Activated CD8-positive, alpha-beta memory T cell treated with anti-CD3 and anti-CD28 coated beads for 1 hour (primary cell): ENCODE results near the gene LTBP3.
"Not testable (repeated sequence)": the region's sequence is repeated elsewhere in the genome, so short reads cannot be mapped to it uniquely, and the experiment has no call there.

Experiments
- DNase-seq, 2 donors: peaks; one replicate each; pipeline ENCODE4 v3.0.0-alpha.2; 2020; ENCODE audit warnings: low read depth in 1 of 2; ENCODE audit errors: extremely low read depth in 1 of 2

The LTBP3 gene

GRCh38 chr11:65518941-65519549 is 39.1 kb downstream of the LTBP3 start:
- DNase-seq: not testable (repeated sequence)

GRCh38 chr11:65516135-65516968 is 41.8 kb downstream of the LTBP3 start:
- no peak for DNase-seq

- DNase-seq: not testable (repeated sequence)
Measured at GRCh38 chr11:65512311-65512710, 45.8 kb downstream of the LTBP3 start.

DNA sequence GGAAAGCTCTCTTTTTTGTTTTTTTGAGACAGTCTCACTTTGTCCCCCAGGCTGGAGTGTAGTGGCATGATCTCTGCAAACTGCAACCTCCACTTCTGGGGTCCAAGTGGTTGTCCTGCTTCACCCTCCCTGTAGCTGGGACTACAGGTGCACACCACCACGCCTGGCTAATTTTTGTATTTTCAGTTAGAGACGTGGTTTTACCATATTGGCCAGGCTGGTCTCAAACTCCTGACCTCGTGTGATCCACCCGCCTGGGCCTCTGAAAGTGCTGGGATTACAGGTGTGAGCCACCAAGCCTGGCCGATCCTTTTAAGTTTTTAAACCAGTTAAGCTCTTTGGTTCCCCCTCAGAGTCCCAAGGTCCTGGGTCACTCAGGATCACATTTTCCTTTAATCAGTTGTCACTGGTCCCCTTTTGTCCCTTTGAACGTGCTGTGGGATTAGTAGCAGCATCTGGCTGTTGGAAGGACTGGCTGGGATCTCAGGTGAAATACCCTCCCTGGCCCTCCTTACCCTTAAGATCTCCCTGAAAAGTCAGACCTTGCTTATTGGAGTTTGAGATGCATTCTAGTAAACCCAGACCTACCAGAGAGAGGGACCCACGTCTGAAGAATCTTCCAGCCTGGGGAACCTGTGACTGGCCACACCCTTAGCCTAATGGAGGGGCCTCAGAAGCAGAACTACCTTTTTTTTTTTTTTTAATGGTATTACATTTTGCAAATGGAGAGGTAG is 51.2 kb downstream of the LTBP3 start:
- DNase-seq: peak in 1 of 2 donors; percentile 37

DNA sequence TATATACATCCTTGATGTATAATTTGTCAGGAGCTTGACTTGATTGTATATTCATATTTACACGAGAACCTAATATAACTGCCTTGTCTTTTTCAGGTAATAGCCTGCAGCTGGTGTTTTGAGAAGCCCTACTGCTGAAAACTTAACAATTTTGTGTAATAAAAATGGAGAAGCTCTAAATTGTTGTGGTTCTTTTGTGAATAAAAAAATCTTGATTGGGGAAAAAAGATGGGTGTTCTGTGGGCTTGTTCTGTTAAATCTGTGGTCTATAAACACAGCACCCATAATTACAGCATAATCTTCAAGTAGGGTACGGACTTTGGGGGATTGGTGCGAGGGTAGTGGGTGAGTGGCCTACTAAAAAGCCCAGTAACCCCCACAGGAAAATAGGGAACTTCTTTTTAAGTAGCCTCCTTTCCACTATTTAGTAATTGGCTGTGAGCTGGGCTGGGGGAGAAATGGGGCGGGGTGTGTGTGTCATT is 51.8 kb downstream of the LTBP3 start:
- DNase-seq: no peak

- no peak for DNase-seq
Measured at GRCh38 chr11:65505466-65506289, 52.5 kb downstream of the LTBP3 start.

DNA sequence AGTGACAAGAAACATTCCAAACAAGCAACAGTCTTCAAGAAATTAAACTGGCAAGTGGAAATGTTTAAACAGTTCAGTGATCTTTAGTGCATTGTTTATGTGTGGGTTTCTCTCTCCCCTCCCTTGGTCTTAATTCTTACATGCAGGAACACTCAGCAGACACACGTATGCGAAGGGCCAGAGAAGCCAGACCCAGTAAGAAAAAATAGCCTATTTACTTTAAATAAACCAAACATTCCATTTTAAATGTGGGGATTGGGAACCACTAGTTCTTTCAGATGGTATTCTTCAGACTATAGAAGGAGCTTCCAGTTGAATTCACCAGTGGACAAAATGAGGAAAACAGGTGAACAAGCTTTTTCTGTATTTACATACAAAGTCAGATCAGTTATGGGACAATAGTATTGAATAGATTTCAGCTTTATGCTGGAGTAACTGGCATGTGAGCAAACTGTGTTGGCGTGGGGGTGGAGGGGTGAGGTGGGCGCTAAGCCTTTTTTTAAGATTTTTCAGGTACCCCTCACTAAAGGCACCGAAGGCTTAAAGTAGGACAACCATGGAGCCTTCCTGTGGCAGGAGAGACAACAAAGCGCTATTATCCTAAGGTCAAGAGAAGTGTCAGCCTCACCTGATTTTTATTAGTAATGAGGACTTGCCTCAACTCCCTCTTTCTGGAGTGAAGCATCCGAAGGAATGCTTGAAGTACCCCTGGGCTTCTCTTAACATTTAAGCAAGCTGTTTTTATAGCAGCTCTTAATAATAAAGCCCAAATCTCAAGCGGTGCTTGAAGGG is 53.3 kb downstream of the LTBP3 start:
- DNase-seq: no peak

DNA sequence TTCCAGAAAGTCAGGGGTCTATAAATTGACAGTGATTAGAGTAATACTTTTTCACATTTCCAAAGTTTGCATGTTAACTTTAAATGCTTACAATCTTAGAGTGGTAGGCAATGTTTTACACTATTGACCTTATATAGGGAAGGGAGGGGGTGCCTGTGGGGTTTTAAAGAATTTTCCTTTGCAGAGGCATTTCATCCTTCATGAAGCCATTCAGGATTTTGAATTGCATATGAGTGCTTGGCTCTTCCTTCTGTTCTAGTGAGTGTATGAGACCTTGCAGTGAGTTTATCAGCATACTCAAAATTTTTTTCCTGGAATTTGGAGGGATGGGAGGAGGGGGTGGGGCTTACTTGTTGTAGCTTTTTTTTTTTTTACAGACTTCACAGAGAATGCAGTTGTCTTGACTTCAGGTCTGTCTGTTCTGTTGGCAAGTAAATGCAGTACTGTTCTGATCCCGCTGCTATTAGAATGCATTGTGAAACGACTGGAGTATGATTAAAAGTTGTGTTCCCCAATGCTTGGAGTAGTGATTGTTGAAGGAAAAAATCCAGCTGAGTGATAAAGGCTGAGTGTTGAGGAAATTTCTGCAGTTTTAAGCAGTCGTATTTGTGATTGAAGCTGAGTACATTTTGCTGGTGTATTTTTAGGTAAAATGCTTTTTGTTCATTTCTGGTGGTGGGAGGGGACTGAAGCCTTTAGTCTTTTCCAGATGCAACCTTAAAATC is 54.0 kb downstream of the LTBP3 start:
- DNase-seq: no peak

DNA sequence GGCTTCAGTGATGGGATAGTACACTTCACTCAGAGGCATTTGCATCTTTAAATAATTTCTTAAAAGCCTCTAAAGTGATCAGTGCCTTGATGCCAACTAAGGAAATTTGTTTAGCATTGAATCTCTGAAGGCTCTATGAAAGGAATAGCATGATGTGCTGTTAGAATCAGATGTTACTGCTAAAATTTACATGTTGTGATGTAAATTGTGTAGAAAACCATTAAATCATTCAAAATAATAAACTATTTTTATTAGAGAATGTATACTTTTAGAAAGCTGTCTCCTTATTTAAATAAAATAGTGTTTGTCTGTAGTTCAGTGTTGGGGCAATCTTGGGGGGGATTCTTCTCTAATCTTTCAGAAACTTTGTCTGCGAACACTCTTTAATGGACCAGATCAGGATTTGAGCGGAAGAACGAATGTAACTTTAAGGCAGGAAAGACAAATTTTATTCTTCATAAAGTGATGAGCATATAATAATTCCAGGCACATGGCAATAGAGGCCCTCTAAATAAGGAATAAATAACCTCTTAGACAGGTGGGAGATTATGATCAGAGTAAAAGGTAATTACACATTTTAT is 54.7 kb downstream of the LTBP3 start:
- no peak for DNase-seq

DNA sequence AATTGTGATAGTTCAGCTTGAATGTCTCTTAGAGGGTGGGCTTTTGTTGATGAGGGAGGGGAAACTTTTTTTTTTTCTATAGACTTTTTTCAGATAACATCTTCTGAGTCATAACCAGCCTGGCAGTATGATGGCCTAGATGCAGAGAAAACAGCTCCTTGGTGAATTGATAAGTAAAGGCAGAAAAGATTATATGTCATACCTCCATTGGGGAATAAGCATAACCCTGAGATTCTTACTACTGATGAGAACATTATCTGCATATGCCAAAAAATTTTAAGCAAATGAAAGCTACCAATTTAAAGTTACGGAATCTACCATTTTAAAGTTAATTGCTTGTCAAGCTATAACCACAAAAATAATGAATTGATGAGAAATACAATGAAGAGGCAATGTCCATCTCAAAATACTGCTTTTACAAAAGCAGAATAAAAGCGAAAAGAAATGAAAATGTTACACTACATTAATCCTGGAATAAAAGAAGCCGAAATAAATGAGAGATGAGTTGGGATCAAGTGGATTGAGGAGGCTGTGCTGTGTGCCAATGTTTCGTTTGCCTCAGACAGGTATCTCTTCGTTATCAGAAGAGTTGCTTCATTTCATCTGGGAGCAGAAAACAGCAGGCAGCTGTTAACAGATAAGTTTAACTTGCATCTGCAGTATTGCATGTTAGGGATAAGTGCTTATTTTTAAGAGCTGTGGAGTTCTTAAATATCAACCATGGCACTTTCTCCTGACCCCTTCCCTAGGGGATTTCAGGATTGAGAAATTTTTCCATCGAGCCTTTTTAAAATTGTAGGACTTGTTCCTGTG is 55.4 kb downstream of the LTBP3 start:
- DNase-seq: no peak

DNA sequence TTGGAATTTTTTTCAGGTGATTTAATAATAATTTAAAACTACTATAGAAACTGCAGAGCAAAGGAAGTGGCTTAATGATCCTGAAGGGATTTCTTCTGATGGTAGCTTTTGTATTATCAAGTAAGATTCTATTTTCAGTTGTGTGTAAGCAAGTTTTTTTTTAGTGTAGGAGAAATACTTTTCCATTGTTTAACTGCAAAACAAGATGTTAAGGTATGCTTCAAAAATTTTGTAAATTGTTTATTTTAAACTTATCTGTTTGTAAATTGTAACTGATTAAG is 55.9 kb downstream of the LTBP3 start:
- no peak for DNase-seq

DNA sequence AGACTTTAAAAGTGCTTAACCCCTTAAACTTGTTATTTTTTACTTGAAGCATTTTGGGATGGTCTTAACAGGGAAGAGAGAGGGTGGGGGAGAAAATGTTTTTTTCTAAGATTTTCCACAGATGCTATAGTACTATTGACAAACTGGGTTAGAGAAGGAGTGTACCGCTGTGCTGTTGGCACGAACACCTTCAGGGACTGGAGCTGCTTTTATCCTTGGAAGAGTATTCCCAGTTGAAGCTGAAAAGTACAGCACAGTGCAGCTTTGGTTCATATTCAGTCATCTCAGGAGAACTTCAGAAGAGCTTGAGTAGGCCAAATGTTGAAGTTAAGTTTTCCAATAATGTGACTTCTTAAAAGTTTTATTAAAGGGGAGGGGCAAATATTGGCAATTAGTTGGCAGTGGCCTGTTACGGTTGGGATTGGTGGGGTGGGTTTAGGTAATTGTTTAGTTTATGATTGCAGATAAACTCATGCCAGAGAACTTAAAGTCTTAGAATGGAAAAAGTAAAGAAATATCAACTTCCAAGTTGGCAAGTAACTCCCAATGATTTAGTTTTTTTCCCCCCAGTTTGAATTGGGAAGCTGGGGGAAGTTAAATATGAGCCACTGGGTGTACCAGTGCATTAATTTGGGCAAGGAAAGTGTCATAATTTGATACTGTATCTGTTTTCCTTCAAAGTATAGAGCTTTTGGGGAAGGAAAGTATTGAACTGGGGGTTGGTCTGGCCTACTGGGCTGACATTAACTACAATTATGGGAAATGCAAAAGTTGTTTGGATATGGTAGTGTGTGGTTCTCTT is 56.5 kb downstream of the LTBP3 start:
- DNase-seq: no peak

GRCh38 chr11:65501186-65501471 is 57.0 kb downstream of the LTBP3 start:
- no peak for DNase-seq

DNA sequence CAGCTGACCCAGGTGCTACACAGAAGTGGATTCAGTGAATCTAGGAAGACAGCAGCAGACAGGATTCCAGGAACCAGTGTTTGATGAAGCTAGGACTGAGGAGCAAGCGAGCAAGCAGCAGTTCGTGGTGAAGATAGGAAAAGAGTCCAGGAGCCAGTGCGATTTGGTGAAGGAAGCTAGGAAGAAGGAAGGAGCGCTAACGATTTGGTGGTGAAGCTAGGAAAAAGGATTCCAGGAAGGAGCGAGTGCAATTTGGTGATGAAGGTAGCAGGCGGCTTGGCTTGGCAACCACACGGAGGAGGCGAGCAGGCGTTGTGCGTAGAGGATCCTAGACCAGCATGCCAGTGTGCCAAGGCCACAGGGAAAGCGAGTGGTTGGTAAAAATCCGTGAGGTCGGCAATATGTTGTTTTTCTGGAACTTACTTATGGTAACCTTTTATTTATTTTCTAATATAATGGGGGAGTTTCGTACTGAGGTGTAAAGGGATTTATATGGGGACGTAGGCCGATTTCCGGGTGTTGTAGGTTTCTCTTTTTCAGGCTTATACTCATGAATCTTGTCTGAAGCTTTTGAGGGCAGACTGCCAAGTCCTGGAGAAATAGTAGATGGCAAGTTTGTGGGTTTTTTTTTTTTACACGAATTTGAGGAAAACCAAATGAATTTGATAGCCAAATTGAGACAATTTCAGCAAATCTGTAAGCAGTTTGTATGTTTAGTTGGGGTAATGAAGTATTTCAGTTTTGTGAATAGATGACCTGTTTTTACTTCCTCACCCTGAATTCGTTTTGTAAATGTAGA is 57.6 kb downstream of the LTBP3 start:
- DNase-seq: peak in 1 of 2 donors; percentile 19

GRCh38 chr11:65499713-65500386 is 58.3 kb downstream of the LTBP3 start:
- DNase-seq: no peak

DNA sequence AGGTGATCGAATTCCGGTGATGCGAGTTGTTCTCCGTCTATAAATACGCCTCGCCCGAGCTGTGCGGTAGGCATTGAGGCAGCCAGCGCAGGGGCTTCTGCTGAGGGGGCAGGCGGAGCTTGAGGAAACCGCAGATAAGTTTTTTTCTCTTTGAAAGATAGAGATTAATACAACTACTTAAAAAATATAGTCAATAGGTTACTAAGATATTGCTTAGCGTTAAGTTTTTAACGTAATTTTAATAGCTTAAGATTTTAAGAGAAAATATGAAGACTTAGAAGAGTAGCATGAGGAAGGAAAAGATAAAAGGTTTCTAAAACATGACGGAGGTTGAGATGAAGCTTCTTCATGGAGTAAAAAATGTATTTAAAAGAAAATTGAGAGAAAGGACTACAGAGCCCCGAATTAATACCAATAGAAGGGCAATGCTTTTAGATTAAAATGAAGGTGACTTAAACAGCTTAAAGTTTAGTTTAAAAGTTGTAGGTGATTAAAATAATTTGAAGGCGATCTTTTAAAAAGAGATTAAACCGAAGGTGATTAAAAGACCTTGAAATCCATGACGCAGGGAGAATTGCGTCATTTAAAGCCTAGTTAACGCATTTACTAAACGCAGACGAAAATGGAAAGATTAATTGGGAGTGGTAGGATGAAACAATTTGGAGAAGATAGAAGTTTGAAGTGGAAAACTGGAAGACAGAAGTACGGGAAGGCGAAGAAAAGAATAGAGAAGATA is 59.0 kb downstream of the LTBP3 start, which contains the start of gene MALAT1:
TSS of gene MALAT1 (plus strand) at position 69 of the 736 bp plus-strand sequence.
- peak; percentile 87 to 92 for DNase-seq
